Smooth muscle cell (in vitro differentiated cells): ENCODE measurements around the gene SPINK14. TPM values are rescaled to one million over a fixed set of nuclear protein-coding genes. Genes with fewer than 3 reads are reported as not detected.

Source experiments
- DNase-seq: peaks from one replicate; lab custom pipeline; 2025; ENCODE audit not compliant: unreplicated experiment; lab: John Stamatoyannopoulos, UW
- H2AFZ ChIP-seq: fragments of 200-600 bp; sonication (generic); 2 replicates; pipeline ENCODE4 v1.6.0; 2016; ENCODE audit warnings: antibody characterized with exemption, low read depth, mild to moderate bottlenecking
- H3F3A ChIP-seq: fragments of 200-600 bp; sonication (generic); 2 replicates; pipeline ENCODE4 v1.6.0; 2017; ENCODE audit warnings: antibody characterized with exemption, low read depth
- H3K27ac ChIP-seq: fragments of 200-600 bp; sonication (generic); 2 replicates; pipeline ENCODE4 v1.5.1; 2016; ENCODE audit warnings: low read depth, mild to moderate bottlenecking
- H3K27me3 ChIP-seq: fragments of 200-600 bp; sonication (generic); 2 replicates; pipeline ENCODE4 v1.6.1; 2016; ENCODE audit warnings: low read depth, mild to moderate bottlenecking
- H3K36me3 ChIP-seq: fragments of 200-600 bp; sonication (generic); 2 replicates; pipeline ENCODE4 v1.5.1; 2016; ENCODE audit warnings: low read depth
- H3K4me1 ChIP-seq: fragments of 200-600 bp; sonication (generic); 2 replicates; pipeline ENCODE4 v1.5.1; 2016; ENCODE audit warnings: low read depth
- H3K4me2 ChIP-seq: fragments of 200-600 bp; sonication (generic); 2 replicates; pipeline ENCODE4 v1.6.0; 2016; ENCODE audit warnings: mild to moderate bottlenecking
- H3K4me3 ChIP-seq: fragments of 200-600 bp; sonication (generic); 2 replicates; pipeline ENCODE4 v1.5.1; 2016; ENCODE audit warnings: mild to moderate bottlenecking
- H3K79me2 ChIP-seq: fragments of 200-600 bp; sonication (generic); 2 replicates; pipeline ENCODE4 v1.6.0; 2016; ENCODE audit warnings: low read depth, mild to moderate bottlenecking
- H3K9ac ChIP-seq: fragments of 200-600 bp; sonication (generic); 2 replicates; pipeline ENCODE4 v1.6.0; 2016; ENCODE audit warnings: low read depth
- H3K9me3 ChIP-seq: fragments of 200-600 bp; sonication (generic); replicated peaks from 2 replicates; pipeline ENCODE4 v1.5.1; 2016; ENCODE audit warnings: low read depth
- H4K20me1 ChIP-seq: fragments of 200-600 bp; sonication (generic); 2 replicates; pipeline ENCODE4 v1.6.0; 2016; ENCODE audit warnings: low read depth
- WGBS: methylation state at CpG from one replicate; pipeline ENCODE4 v1.1.7; 2016; ENCODE audit warnings: low lambda C conversion rate; 5-methylcytosine and 5-hydroxymethylcytosine counted together
- polyA plus RNA-seq: library from polyadenylated mRNA; unstranded; fragments of >200 nt; fragmentation: Nextera tagmentation; extraction: Ambion mirVana; gene quantifications from 2 replicates; pipeline ENCODE4 v1.2.1, GENCODE V29; 2016
- total RNA-seq: library from RNA; depleted of rRNA; stranded (reverse); fragments of >200 nt; gene quantifications from 2 replicates; pipeline ENCODE4 v1.2.3, GENCODE V29; 2014
- TF ChIP-seq, protein P1 (sequence below): fragments of 200-600 bp; sonication (generic); IDR thresholded peaks from 2 replicates; pipeline ENCODE4 v1.5.1; 2017; ENCODE audit warnings: borderline replicate concordance, mild to moderate bottlenecking, antibody characterized with exemption; ENCODE audit not compliant: insufficient read depth, poor library complexity, severe bottlenecking

Gene SPINK14
- total and polyA plus RNA-seq, 2 experiments from 2014 or later, result not detected

DNA sequence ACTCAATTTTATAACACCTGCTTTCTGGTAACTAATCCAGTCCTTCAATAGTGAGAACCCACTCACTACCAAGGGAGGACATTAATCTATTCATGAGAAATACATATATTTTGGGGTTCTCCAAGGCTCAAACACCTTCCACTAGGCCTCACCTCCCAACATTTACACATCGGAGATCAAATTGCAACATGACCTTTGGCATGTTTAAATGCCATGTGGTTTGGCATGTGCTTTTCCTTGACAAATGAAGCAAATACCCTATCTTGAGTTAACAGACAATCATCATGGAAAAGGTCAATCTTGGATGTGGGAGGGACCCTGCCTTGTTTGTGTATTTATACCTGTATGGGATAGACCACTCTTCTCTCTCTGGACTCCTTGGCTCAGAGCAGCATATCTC is 21.9 kb upstream of the SPINK14 start:
- DNase-seq, result no peak
- no peaks in the 10 kb centered on the region for H3K9me3 ChIP-seq
- WGBS, result 96% methylated on average over 1 of the region's 1 CpG

DNA sequence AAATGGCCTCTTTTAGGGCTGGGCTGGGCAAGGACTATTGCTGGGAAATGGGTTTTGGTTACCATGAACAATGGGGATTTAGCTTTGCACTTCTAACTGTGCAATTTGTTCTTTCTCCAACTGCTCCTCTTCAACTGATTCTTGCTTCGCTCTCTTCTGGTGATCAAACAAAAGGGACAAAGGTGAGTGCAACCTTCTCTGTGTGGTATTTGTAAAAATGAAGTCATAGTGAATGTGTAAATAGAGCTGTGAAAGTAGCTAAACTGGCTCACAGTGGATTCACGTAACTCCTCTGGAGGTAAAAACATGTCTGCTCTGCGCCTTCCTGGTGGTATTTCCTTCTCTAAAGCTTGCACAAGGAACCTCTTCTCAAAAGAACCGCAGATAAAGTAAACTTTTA is 20.9 kb upstream of the SPINK14 start:
- H3K27ac ChIP-seq, result no peak overlapping the region
- no peak for DNase-seq
- no peaks in the 10 kb centered on the region for H4K20me1 ChIP-seq
- no peaks in the 10 kb centered on the region for H3K79me2 ChIP-seq
- no peaks in the 10 kb centered on the region for H3F3A ChIP-seq
- 90% methylated on average over 4 of the region's 4 CpGs for WGBS
- H3K4me3 ChIP-seq, result no peak overlapping the region
- no peak overlapping the region for H2AFZ ChIP-seq
- TF ChIP-seq, protein P1, sequence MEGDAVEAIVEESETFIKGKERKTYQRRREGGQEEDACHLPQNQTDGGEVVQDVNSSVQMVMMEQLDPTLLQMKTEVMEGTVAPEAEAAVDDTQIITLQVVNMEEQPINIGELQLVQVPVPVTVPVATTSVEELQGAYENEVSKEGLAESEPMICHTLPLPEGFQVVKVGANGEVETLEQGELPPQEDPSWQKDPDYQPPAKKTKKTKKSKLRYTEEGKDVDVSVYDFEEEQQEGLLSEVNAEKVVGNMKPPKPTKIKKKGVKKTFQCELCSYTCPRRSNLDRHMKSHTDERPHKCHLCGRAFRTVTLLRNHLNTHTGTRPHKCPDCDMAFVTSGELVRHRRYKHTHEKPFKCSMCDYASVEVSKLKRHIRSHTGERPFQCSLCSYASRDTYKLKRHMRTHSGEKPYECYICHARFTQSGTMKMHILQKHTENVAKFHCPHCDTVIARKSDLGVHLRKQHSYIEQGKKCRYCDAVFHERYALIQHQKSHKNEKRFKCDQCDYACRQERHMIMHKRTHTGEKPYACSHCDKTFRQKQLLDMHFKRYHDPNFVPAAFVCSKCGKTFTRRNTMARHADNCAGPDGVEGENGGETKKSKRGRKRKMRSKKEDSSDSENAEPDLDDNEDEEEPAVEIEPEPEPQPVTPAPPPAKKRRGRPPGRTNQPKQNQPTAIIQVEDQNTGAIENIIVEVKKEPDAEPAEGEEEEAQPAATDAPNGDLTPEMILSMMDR, result no peak
- no peaks in the 10 kb centered on the region for H3K36me3 ChIP-seq
- H3K9ac ChIP-seq, result no peak overlapping the region
- H3K27me3 ChIP-seq, result no peaks in the 10 kb centered on the region
- no peak overlapping the region for H3K4me2 ChIP-seq
- no peaks in the 10 kb centered on the region for H3K4me1 ChIP-seq
- H3K9me3 ChIP-seq, result no peaks in the 10 kb centered on the region

More for the DNA sequence above, 21.9 kb upstream of the SPINK14 start:
- Histone ChIP-seq H3K4me1 (no peaks in the 10 kb centered on the region), H2AFZ (no peak overlapping the region), H3K27me3 (no peaks in the 10 kb centered on the region), H3K4me2 (no peak overlapping the region), H3K4me3 (no peak overlapping the region), H3K9ac (no peak overlapping the region), H3F3A (no peaks in the 10 kb centered on the region), H4K20me1 (no peaks in the 10 kb centered on the region), H3K36me3 (no peaks in the 10 kb centered on the region), H3K79me2 (no peaks in the 10 kb centered on the region), H3K27ac (no peak overlapping the region)
- TF ChIP-seq, protein P1, result no peak

DNA sequence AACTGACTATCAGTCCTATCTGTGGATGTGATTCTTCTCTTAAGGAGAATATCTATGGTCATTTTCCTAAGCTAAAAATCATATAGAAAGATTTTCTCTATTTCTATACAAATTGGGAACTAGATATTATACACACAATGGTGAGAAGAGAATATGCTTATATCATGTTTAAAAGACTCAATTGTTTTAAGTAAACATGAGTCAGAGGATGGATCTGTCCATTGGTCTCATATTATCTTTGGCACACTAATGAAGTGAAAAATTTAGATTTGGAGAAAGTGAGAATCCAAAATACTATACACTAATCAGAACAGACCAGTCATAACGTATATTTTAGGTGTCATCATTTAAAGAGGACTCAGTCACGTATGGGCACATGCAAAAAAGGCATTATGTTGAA is 16.5 kb upstream of the SPINK14 start:
- Histone ChIP-seq H3K4me1 (no peaks in the 10 kb centered on the region), H3K4me3 (no peak overlapping the region), H3K27ac (no peak overlapping the region), H3K9ac (no peak overlapping the region), H3F3A (no peaks in the 10 kb centered on the region), H4K20me1 (no peaks in the 10 kb centered on the region), H3K4me2 (no peak overlapping the region), H3K79me2 (no peaks in the 10 kb centered on the region), H2AFZ (no peak overlapping the region), H3K36me3 (no peaks in the 10 kb centered on the region), H3K9me3 (no peaks in the 10 kb centered on the region), H3K27me3 (no peaks in the 10 kb centered on the region)
- WGBS, result 84% methylated on average over 2 of the region's 2 CpGs
- DNase-seq, result no peak
- TF ChIP-seq, protein P1, result no peak

DNA sequence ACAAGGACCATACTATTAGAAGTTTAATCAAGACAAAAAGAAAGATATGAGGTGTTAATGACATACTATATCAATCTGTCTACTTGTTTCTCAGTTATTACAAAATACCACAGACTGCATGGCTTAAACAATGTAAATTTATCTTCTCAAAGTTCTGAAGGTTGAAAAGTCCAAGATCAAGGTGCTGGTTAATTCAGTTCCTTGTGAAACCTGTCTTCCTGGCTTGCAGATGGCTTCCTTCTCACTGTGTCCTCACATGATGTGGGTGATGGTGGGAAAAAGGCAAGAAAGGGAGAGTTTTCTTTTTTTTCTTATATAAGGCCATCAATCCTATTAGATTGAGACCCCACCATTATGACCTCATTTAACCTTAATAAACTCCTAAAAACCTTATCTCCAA is 15.6 kb upstream of the SPINK14 start:
- Histone ChIP-seq H3K4me1 (no peaks in the 10 kb centered on the region), H3K9ac (no peak overlapping the region), H2AFZ (no peak overlapping the region), H3K4me2 (no peak overlapping the region), H3K27me3 (no peaks in the 10 kb centered on the region), H3K79me2 (no peaks in the 10 kb centered on the region), H3K4me3 (no peak overlapping the region), H3K27ac (no peak overlapping the region), H3K36me3 (no peaks in the 10 kb centered on the region), H4K20me1 (no peaks in the 10 kb centered on the region), H3K9me3 (no peaks in the 10 kb centered on the region), H3F3A (no peaks in the 10 kb centered on the region)
- no peak for DNase-seq
- TF ChIP-seq, protein P1, result no peak
